Measurements from ENCODE around the gene ZBTB37. TPM values are rescaled to one million over a fixed set of nuclear protein-coding genes. Genes with fewer than 3 reads are reported as not detected.

The ZBTB37 gene
- total RNA-seq, 1 donor from 2014 or later, result 6.6 TPM

- Histone ChIP-seq H3K27me3 (no peaks in the 10 kb centered on the region), H3K9me3 (no peaks in the 10 kb centered on the region), H3K4me1 (peaks cover 15% of the 10 kb centered on the region), H3K27ac (peak within 1 kb of the TSS; percentile 87), H3K36me3 (peaks cover 0 to 6% of the 10 kb centered on the region in 2 donors), H3K4me3 (peak within 1 kb of the TSS; percentile 60 to 81)
- TF ChIP-seq CTCF (IDR thresholded peaks at IDR 0.05), result peak in 1 of 3 experiments; percentile 20
- peak; percentile 89 to 96 for TF ChIP-seq POLR2AphosphoS5 (IDR thresholded peaks at IDR 0.05; ENCODE audit: insufficient read depth in 1 of 2, low read depth in 1 of 2)
- peak in 1 of 2 donors; percentile 17 for TF ChIP-seq POLR2A (IDR thresholded peaks at IDR 0.05)
- peak; percentile 96 to 98 for DNase-seq (ENCODE audit: extremely low spot score in 2 of 2)
- intact Hi-C loops (cut with DNase I), result loop anchor here (1.0 to 10.0 kb wide), 2 partner anchors 347 to 400 kb away; partner anchors contain the start of gene PRDX6
Observed at GRCh38 chr1:173824315-173825081, 43.7 kb upstream of the ZBTB37 start, which contains the start of the genes CENPL and DARS2. TSS of gene CENPL (minus strand) at chr1:173824883. CDS start at chr1:173811299, 13,584 bp downstream. TSS of gene DARS2 (plus strand) at chr1:173824673. CDS start at chr1:173825230, 557 bp downstream.

GRCh38 chr1:173827611-173828010 is 40.6 kb upstream of the ZBTB37 start:
- TF ChIP-seq POLR2A (IDR thresholded peaks at IDR 0.05) (no peak), CTCF (IDR thresholded peaks at IDR 0.05) (no peak), POLR2AphosphoS5 (IDR thresholded peaks at IDR 0.05; ENCODE audit: insufficient read depth in 1 of 2, low read depth in 1 of 2) (no peak)
- no peaks in the 10 kb centered on the region for H3K9me3 ChIP-seq
- H3K4me3 ChIP-seq, result no peak overlapping the region
- no peak overlapping the region for H3K27ac ChIP-seq
- no peak for DNase-seq (ENCODE audit: extremely low spot score in 2 of 2)
- H3K36me3 ChIP-seq, result peaks cover 0 to 6% of the 10 kb centered on the region in 2 donors
- intact Hi-C loops (cut with DNase I), result loop anchor here (10.0 kb wide), 1 partner anchor 403 kb away; no protein-coding TSS in a partner anchor
- peaks cover 14% of the 10 kb centered on the region for H3K4me1 ChIP-seq
- H3K27me3 ChIP-seq, result no peaks in the 10 kb centered on the region

GRCh38 chr1:173832748-173833147 is 35.4 kb upstream of the ZBTB37 start:
- peaks cover 0 to 40% of the 10 kb centered on the region in 2 donors for H3K36me3 ChIP-seq

GRCh38 chr1:173852105-173852504 is 16.1 kb upstream of the ZBTB37 start:
- Histone ChIP-seq H3K4me3 (no peak overlapping the region), H3K36me3 (peaks cover 0 to 35% of the 10 kb centered on the region in 2 donors), H3K27me3 (no peaks in the 10 kb centered on the region), H3K4me1 (no peaks in the 10 kb centered on the region), H3K27ac (no peak overlapping the region), H3K9me3 (no peaks in the 10 kb centered on the region)
- TF ChIP-seq POLR2A (IDR thresholded peaks at IDR 0.05) (no peak), POLR2AphosphoS5 (IDR thresholded peaks at IDR 0.05; ENCODE audit: insufficient read depth in 1 of 2, low read depth in 1 of 2) (no peak), CTCF (IDR thresholded peaks at IDR 0.05) (no peak)
- DNase-seq (ENCODE audit: extremely low spot score in 2 of 2), result no peak
- intact Hi-C loops (cut with DNase I), result no loop called here

More at GRCh38 chr1:173832748-173833147, 35.4 kb upstream of the ZBTB37 start:
- no peaks in the 10 kb centered on the region for H3K4me1 ChIP-seq
- H3K27me3 ChIP-seq, result no peaks in the 10 kb centered on the region
- DNase-seq (ENCODE audit: extremely low spot score in 2 of 2), result no peak
- no peak overlapping the region for H3K27ac ChIP-seq
- no peak for TF ChIP-seq POLR2AphosphoS5 (IDR thresholded peaks at IDR 0.05; ENCODE audit: insufficient read depth in 1 of 2, low read depth in 1 of 2)
- TF ChIP-seq POLR2A (IDR thresholded peaks at IDR 0.05), result no peak
- no peak for TF ChIP-seq CTCF (IDR thresholded peaks at IDR 0.05)
- no peak overlapping the region for H3K4me3 ChIP-seq
- intact Hi-C loops (cut with DNase I), result no loop called here
- no peaks in the 10 kb centered on the region for H3K9me3 ChIP-seq

GRCh38 chr1:173853074-173853473 is 15.1 kb upstream of the ZBTB37 start:
- TF ChIP-seq POLR2A (IDR thresholded peaks at IDR 0.05), result no peak
- TF ChIP-seq POLR2AphosphoS5 (IDR thresholded peaks at IDR 0.05; ENCODE audit: insufficient read depth in 1 of 2, low read depth in 1 of 2), result no peak
- TF ChIP-seq CTCF (IDR thresholded peaks at IDR 0.05), result no peak
- H3K4me1 ChIP-seq, result no peaks in the 10 kb centered on the region
- no peak overlapping the region for H3K27ac ChIP-seq
- no peaks in the 10 kb centered on the region for H3K9me3 ChIP-seq
- intact Hi-C loops (cut with DNase I), result no loop called here
- H3K36me3 ChIP-seq, result peaks cover 0 to 39% of the 10 kb centered on the region in 2 donors
- DNase-seq (ENCODE audit: extremely low spot score in 2 of 2), result no peak
- H3K27me3 ChIP-seq, result no peaks in the 10 kb centered on the region
- H3K4me3 ChIP-seq, result no peak overlapping the region

Measured in vagina (tissue), 2 donors.